Upper lobe of left lung (tissue), 4 donors: ENCODE data around the gene WIPI1.
"Not testable (repeated sequence)": the region's sequence is repeated elsewhere in the genome, so short reads cannot be mapped to it uniquely, and the experiment has no call there.

Source experiments
- CTCF ChIP-seq, 6 experiments: fragments of 450-650 bp in 4 of 6; fragments of 200-600 bp in 2 of 6; sonication (generic) in 2 of 6; IDR thresholded peaks; one replicate each; pipeline ENCODE4 v1.5.1; 2016 to 2019; ENCODE audit warnings: antibody characterized with exemption in 6 of 6
- POLR2A ChIP-seq, 4 donors: fragments of 450-650 bp; IDR thresholded peaks; one replicate each; pipeline ENCODE4 v1.5.1; 2016 to 2017; ENCODE audit warnings: antibody characterized with exemption in 4 of 4, mild to moderate bottlenecking in 2 of 4

GRCh38 chr17:68403837-68404236, 53.5 kb downstream of the WIPI1 start:
- not testable (repeated sequence) for TF ChIP-seq CTCF, POLR2A (IDR thresholded peaks at IDR 0.05)
